Esophagus squamous epithelium (tissue), 4 donors: ENCODE data around the gene CADPS.

Source experiments
- POLR2A ChIP-seq, 4 donors: fragments of 450-650 bp; IDR thresholded peaks; one replicate each; pipeline ENCODE4 v1.6.1; 2017; ENCODE audit warnings: antibody characterized with exemption in 4 of 4, mild to moderate bottlenecking in 4 of 4, moderate library complexity in 3 of 4
- TF ChIP-seq, protein P1 (sequence below), 6 experiments: fragments of 450-650 bp in 4 of 6; fragments of 200-600 bp in 2 of 6; sonication (generic) in 2 of 6; IDR thresholded peaks; one replicate each; pipeline ENCODE4 v1.5.1; 2016 to 2019; ENCODE audit warnings: antibody characterized with exemption in 6 of 6, mild to moderate bottlenecking in 4 of 6, moderate library complexity in 4 of 6

DNA sequence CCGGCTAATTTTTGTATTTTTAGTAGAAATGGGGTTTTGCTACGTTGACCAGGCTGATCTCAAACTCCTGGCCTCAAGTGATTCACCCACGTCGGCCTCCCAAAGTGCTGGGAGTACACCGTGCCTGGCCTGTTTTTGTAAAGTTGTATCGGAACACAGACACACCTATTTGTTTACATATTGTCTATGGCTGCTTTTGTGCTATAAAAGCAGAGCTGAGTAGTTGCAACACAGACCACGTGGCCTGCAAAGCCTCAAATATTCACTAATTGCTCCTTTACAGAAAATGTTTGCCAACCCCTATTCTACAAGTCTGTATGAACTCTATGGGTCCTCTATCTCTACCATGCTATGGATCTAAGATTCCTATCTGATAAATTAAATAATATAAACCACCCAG lies 175.5 kb downstream of the CADPS start:
- TF ChIP-seq, protein P1, sequence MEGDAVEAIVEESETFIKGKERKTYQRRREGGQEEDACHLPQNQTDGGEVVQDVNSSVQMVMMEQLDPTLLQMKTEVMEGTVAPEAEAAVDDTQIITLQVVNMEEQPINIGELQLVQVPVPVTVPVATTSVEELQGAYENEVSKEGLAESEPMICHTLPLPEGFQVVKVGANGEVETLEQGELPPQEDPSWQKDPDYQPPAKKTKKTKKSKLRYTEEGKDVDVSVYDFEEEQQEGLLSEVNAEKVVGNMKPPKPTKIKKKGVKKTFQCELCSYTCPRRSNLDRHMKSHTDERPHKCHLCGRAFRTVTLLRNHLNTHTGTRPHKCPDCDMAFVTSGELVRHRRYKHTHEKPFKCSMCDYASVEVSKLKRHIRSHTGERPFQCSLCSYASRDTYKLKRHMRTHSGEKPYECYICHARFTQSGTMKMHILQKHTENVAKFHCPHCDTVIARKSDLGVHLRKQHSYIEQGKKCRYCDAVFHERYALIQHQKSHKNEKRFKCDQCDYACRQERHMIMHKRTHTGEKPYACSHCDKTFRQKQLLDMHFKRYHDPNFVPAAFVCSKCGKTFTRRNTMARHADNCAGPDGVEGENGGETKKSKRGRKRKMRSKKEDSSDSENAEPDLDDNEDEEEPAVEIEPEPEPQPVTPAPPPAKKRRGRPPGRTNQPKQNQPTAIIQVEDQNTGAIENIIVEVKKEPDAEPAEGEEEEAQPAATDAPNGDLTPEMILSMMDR (IDR thresholded peaks at IDR 0.05) = no peak
- no peak for TF ChIP-seq POLR2A (IDR thresholded peaks at IDR 0.05)
